Measurements from ENCODE around the gene RASIP1.
"Not testable (repeated sequence)": the region's sequence is repeated elsewhere in the genome, so short reads cannot be mapped to it uniquely, and the experiment has no call there.

The RASIP1 gene

DNA sequence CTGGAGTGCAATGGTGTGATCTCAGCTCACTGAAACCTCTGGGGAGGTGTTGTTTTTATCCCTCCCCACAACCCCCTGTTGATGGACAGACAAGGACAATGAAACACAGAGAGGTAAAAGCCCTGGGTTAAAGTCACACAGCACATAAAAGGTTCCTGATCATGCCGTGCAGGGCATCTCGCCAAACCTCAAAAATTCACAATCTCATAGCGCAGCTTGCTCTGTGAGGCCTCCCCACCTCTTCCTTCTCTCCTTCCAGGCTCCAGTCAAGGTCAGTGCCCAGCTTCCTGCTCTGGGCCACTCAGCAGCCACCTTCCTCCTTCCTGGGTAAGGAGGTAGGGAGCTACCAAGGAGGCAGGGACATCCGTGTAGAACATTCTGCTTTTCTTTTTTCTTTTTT lies 42.4 kb downstream of the RASIP1 start:
- no peak for DNase-seq

DNA sequence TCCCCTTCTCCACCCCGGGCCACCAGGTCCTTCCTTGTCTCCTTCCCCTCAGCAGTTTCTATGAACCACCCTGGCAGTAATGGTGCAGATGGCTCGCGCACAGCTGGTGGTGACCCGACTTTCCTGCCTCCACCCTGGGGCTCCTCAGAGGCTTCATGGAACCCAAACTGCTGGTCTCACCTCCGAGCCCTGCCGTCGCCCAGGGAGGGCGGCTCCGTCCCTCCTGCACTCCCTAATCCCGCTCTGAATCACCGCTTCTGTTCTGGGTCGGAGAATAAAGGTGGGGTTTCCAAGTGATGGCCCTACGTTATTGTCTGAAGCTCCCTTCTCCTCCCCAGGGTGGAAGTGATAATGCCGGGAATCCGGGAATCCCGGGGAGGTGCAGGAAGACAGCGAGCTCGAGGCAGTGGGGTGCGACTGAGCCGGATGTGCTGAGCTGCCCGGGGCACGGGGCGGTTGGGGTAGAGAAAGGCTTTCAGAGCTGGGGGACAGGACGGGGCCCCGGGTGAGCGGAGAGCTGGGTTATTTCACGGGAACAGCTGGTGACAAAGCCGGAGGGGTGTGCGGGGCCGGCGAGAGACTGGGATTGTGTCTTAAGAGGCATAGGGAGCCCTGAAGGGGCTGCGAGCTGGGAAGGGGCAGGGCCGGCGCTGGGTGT lies 43.9 kb downstream of the RASIP1 start:
- DNase-seq = no peak

- DNase-seq = no peak
These were observed 44.6 kb downstream of the RASIP1 start, which contains the start of gene FUT2 for GRCh38 chr19:48695743-48696352. FUT2 (plus strand) TSS chr19:48695971; CDS start chr19:48702957, 6,986 bp downstream.

GRCh38 chr19:48693629-48694028 lies 46.8 kb downstream of the RASIP1 start:
- DNase-seq = not testable (repeated sequence)

DNA sequence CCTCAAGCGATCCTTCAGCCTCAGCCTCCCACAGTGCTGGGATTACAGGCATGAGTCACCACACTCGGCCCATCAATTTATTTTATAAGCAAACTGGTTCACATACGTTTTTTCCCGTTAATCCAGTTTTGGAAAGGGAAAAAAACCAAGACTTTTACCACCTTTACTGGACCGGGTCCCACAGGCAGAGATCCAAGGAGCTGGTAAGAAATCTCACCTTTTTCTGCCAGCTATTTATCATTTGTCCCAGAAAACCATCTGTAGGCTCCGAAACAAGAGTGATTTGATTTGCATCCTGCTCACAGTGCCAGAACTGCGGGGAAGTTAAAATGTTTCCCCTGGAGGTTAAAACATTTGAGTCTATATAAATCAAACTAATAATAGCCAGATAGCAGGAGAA lies 51.0 kb downstream of the RASIP1 start:
- no peak for DNase-seq

DNA sequence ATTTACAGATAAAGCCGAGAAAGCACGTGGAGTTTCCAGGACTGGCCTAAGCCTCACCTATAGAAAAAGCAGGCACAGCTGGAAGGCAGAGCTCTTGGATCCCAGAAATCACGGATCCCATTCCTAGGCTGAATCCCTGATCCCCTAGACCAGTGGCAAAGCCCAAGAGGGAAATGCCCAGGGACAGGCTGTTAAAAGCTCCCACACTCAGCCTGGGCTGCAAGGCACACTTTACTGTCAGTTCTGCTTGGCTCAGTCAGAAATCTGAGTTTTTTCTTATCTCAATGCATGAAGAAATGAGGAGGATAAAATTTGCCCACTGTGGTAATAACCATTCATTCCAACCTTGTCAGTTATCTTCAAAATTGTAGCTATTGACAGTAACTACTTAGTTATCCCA lies 52.6 kb downstream of the RASIP1 start:
- DNase-seq = no peak

DNA sequence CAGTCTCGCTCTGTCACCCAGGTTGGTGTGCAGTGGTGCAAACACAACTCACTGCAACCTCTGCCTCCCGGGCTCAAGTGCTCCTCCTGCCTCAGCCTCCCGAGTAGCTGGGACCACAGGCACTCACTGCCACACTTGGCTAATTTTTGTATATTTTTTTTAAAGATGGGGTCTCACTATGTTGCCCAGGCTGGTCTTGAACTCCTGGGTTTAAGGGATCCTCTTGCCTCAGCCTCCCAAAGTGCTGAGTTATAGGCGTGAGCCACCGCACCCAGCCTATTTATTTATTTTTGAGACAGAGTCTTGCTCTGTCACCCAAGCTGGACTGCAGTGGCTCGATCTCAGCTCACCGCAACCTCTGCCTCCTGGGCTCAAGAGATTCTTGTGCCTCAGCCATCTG lies 53.8 kb downstream of the RASIP1 start:
- DNase-seq = not testable (repeated sequence)

DNA sequence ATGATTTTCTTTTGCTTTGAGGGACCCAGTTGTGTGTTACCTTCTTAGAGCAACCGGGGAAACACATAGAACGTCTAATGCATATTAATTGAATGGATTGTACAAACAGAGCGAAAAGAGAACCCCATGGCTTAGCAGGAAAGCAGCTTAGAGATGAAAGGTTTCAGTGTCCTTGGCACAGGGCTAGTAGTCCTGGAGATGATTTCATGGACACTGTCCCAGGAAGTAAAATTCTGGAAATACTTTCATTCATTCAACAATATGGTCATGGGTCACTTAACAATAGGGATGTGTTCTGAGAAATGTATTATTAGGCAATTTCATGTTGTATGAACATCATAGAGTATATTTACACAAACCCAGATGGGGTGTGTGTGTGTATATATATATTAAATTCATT lies 54.3 kb downstream of the RASIP1 start:
- no peak for DNase-seq

- no peak for DNase-seq
These were observed 54.8 kb downstream of the RASIP1 start for GRCh38 chr19:48685583-48685982.

GRCh38 chr19:48683349-48683748 lies 57.1 kb downstream of the RASIP1 start:
- no peak for DNase-seq

- DNase-seq = no peak
These were observed 59.3 kb downstream of the RASIP1 start for GRCh38 chr19:48681127-48681470.

GRCh38 chr19:48680436-48681126 lies 59.8 kb downstream of the RASIP1 start:
- no peak for DNase-seq

GRCh38 chr19:48680006-48680405 lies 60.4 kb downstream of the RASIP1 start:
- DNase-seq = not testable (repeated sequence)

- DNase-seq = no peak
These were observed 62.2 kb downstream of the RASIP1 start for GRCh38 chr19:48678201-48678600.

DNA sequence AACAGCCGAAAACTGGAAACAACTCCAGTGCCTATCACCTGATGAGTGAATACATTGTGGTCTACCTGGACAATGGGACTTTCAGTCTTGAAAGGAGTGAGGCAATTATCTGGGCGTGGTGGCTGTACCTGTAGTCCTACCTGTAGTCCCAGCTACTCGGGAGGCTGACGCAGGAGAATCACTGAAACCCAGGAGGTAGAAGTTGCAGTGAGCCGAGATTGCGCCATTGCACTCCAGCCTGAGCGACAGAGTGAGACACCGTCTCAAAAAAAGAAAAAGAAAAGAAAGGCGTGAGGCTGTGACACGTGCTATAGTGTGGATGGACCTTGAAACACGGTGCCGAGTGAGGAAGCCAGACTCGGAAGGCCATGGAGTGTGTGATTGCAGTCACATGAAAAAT lies 63.5 kb downstream of the RASIP1 start:
- DNase-seq = no peak

DNA sequence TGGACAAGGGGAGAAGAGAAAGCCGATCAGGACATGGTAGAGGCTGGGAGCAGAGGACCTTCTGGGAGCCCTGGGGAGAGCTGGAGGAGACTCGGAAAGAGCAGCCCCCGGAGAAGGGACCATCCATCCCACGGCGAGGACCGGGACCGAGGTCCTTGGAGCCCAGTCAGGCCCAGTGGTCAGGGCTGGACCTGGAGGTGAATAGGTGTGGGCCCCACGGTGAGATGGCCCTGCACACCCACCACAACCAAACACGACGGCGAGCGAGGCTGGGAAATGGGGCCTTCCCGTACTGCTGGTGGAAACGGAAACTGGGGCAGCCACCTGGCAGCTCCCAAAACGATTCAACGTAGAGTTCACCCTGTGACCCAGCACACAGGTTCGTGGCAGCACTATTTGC lies 63.9 kb downstream of the RASIP1 start:
- no peak for DNase-seq

DNA sequence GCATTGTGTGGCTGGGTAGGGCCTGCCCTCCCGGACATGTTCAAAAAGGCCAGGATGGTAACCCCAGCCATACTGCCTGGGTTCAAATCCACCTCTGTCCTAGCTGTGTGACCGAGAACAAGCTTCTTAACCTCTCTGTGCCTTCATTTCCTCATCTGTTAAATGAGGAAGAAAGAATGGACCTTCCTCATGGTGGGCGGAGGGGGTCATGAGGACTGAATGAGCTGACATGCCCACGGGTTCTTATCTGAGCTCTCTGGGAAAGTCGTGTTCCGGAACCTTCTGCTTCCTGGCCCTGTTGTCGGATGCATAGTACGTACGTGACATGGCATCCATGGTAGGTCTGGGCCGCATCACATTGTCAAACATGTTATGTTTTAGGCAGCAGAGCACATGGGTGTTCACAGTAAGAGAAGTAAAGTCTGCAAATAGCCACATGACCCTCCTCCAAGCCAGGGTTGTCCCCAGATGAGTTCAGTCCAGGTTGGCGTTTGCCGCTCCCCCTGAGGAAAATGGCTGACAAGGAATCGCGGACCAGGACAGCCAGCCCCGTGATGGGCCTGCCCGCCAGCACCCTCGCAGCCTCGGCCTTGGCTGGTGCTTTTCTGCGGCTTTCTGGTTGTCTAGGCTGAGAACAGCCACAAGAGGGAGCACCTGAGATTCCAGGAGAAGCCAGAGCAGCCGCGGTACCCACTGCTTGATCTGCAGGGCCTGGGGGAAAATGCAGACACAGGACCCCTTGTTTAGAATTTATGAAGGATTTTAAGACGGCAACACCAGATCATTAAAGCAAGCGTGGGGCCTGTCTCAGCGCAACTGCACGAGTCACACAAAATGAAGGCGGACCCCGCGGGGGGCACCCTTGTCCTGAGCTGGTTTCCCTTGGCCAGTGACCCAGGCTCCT lies 65.2 kb downstream of the RASIP1 start:
- peak; percentile 32 for DNase-seq

GRCh38 chr19:48674216-48674809 lies 66.1 kb downstream of the RASIP1 start:
- no peak for DNase-seq

GRCh38 chr19:48673436-48674100 lies 66.8 kb downstream of the RASIP1 start:
- DNase-seq = no peak

GRCh38 chr19:48672994-48673393 lies 67.4 kb downstream of the RASIP1 start, which contains the start of gene NTN5:
NTN5 (minus strand) TSS chr19:48673017; CDS start chr19:48670986, 2,031 bp downstream.
- DNase-seq = no peak

- no peak for DNase-seq
These were observed 68.9 kb downstream of the RASIP1 start for GRCh38 chr19:48671446-48671995.

Data from KG1 (cell line).